Mesenchymal stem cell (in vitro differentiated cells and primary cell): ENCODE data around the gene CDH23.

Experiments used
- DNase-seq: peaks from one replicate; pipeline ENCODE4 v3.0.0-alpha.2; 2013
- H2AFZ ChIP-seq: one replicate; pipeline ENCODE4 v1.6.1; 2013; ENCODE audit warnings: low read depth, mild to moderate bottlenecking, control low read depth, inconsistent platforms, low read length, moderate library complexity
- H2AK5ac ChIP-seq: 2 replicates; pipeline ENCODE4 v1.6.1; 2013; ENCODE audit warnings: low read length, moderate library complexity, mild to moderate bottlenecking, inconsistent platforms; ENCODE audit not compliant: severe bottlenecking
- H2BK120ac ChIP-seq: one replicate; pipeline ENCODE4 v1.6.1; 2013; ENCODE audit warnings: low read depth, mild to moderate bottlenecking, inconsistent platforms, low read length, moderate library complexity
- H2BK12ac ChIP-seq, 2 experiments: one replicate each; pipeline ENCODE4 v1.6.1; 2013; ENCODE audit warnings: inconsistent platforms in 2 of 2, low read length in 2 of 2, mild to moderate bottlenecking in 2 of 2, moderate library complexity in 2 of 2, control low read depth in 1 of 2
- H2BK15ac ChIP-seq: one replicate; pipeline ENCODE4 v1.6.1; 2013; ENCODE audit warnings: mild to moderate bottlenecking, low read depth, inconsistent platforms; ENCODE audit not compliant: poor library complexity, severe bottlenecking
- H2BK5ac ChIP-seq: 2 replicates; pipeline ENCODE4 v1.6.1; 2013; ENCODE audit warnings: low read depth, mild to moderate bottlenecking, low read length, control low read depth, inconsistent platforms; ENCODE audit not compliant: poor library complexity, severe bottlenecking
- H3K14ac ChIP-seq, 2 experiments: one replicate each; pipeline ENCODE4 v1.6.1; 2013; ENCODE audit warnings: inconsistent platforms in 2 of 2, low read length in 2 of 2, control low read depth in 1 of 2, mild to moderate bottlenecking in 1 of 2, moderate library complexity in 1 of 2
- H3K18ac ChIP-seq, 2 experiments: one replicate each; pipeline ENCODE4 v1.6.1; 2013; ENCODE audit warnings: inconsistent platforms in 2 of 2, low read length in 2 of 2, control low read depth in 1 of 2, low read depth in 1 of 2, mild to moderate bottlenecking in 1 of 2
- H3K23ac ChIP-seq, 2 experiments: one replicate each; pipeline ENCODE4 v1.6.1; 2013; ENCODE audit warnings: inconsistent platforms in 2 of 2, low read length in 2 of 2, mild to moderate bottlenecking in 2 of 2, moderate library complexity in 2 of 2, control low read depth in 1 of 2
- H3K27ac ChIP-seq: 2 replicates; pipeline ENCODE4 v1.5.1; 2013; ENCODE audit warnings: mild to moderate bottlenecking, moderate library complexity, low read length, control low read depth, inconsistent platforms; ENCODE audit not compliant: poor library complexity, severe bottlenecking
- H3K27me3 ChIP-seq, 2 experiments: 2 replicates each; pipeline versions ENCODE4 v1.6.1 to v1.7.0; 2013; ENCODE audit warnings: low read length in 2 of 2, mild to moderate bottlenecking in 2 of 2, moderate library complexity in 2 of 2, control low read depth in 1 of 2, inconsistent platforms in 1 of 2; ENCODE audit not compliant: control insufficient read depth in 1 of 2, insufficient read depth in 1 of 2
- H3K36me3 ChIP-seq, 2 experiments: 2 replicates each; pipeline versions ENCODE4 v1.6.1 to v1.7.0; 2013; ENCODE audit warnings: low read length in 2 of 2, control low read depth in 1 of 2, inconsistent platforms in 1 of 2, low read depth in 1 of 2, mild to moderate bottlenecking in 1 of 2; ENCODE audit not compliant: insufficient read depth in 2 of 2, control insufficient read depth in 1 of 2
- H3K4ac ChIP-seq, 2 experiments: one replicate each; pipeline ENCODE4 v1.6.1; 2013; ENCODE audit warnings: inconsistent platforms in 2 of 2, low read length in 2 of 2, mild to moderate bottlenecking in 2 of 2, moderate library complexity in 2 of 2, control low read depth in 1 of 2, low read depth in 1 of 2
- H3K4me1 ChIP-seq: 2 replicates; pipeline ENCODE4 v1.6.1; 2013; ENCODE audit warnings: low read depth, low read length, control low read depth; ENCODE audit not compliant: control insufficient read depth, insufficient read depth
- H3K4me2 ChIP-seq: 2 replicates; pipeline ENCODE4 v1.6.1; 2013; ENCODE audit warnings: low read length, mild to moderate bottlenecking, inconsistent platforms; ENCODE audit not compliant: poor library complexity, severe bottlenecking
- H3K4me3 ChIP-seq, 2 experiments: 2 replicates each; pipeline versions ENCODE4 v1.5.1 to v1.7.0; 2013; ENCODE audit warnings: low read length in 2 of 2, mild to moderate bottlenecking in 2 of 2, control low read depth in 1 of 2, low read depth in 1 of 2; ENCODE audit not compliant: insufficient read depth in 1 of 2
- H3K79me1 ChIP-seq: replicated peaks from 2 replicates; pipeline ENCODE4 v1.6.1; 2013; ENCODE audit warnings: mild to moderate bottlenecking, control low read depth, low read length, inconsistent platforms; ENCODE audit not compliant: poor library complexity, severe bottlenecking
- H3K9ac ChIP-seq: 2 replicates; pipeline ENCODE4 v1.7.0; 2013; ENCODE audit warnings: mild to moderate bottlenecking, low read length, moderate library complexity
- H3K9me3 ChIP-seq: 2 replicates; pipeline ENCODE4 v1.7.0; 2013; ENCODE audit warnings: mild to moderate bottlenecking, low read length; ENCODE audit not compliant: control insufficient read depth
- H4K8ac ChIP-seq: one replicate; pipeline ENCODE4 v1.6.1; 2013; ENCODE audit warnings: inconsistent platforms, mild to moderate bottlenecking, low read length, moderate library complexity
- H4K91ac ChIP-seq: one replicate; pipeline ENCODE4 v1.6.1; 2013; ENCODE audit warnings: mild to moderate bottlenecking, low read length, inconsistent platforms
- WGBS: methylation state at CpG from one replicate; pipeline ENCODE4 v1.1.7; 2013; ENCODE audit warnings: mixed read lengths; 5-methylcytosine and 5-hydroxymethylcytosine counted together

The CDH23 gene

DNA sequence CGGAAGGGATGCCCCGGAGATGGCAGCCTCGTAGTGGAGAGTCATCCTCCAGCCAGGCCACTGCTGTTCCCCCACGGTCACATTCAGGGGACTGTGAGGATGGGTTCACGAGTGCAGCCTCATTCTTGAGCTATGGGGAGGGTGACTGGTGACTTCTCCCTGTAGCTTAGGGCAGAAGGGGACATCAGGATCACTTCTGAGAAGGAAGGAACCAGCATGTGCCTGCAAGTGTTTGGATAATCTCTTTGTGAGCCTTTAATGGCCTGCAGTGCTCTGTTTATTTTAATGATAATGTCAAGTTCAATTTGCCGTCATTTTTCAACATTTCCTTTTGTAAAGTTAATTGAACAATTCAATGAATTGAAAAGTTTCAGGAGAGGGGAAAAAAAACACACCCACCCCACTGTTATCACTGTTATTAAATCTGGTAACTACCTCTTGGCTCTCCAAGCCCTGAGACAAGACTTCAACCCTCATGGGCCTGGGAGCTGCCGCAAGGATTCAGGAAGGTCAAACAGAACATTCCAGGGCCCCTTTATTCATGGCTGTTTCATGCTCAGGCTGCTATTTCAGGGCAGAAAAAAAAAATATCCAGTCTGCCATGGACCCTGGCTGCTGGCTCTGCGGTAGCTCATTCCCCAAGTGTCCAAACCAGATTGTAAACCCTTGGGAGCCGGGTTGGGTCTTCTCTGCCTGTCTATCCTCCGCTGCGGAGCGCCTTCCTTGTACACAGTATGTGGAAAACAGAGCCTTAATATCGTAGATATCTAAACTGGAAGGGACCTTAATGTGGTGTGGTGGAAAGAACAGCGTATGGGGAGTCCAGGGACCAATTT, 100.4 kb downstream of the CDH23 start:
- Histone ChIP-seq H4K8ac (no peak overlapping the region), H2BK120ac (no peak overlapping the region), H3K4me2 (no peak overlapping the region), H3K79me1 (no peaks in the 10 kb centered on the region), H3K4me1 (no peaks in the 10 kb centered on the region), H3K36me3 (no peaks in the 10 kb centered on the region), H3K4ac (no peak overlapping the region), H4K91ac (peak overlapping the region; percentile 71), H2AK5ac (no peak overlapping the region), H3K14ac (no peak overlapping the region), H3K27ac (no peak overlapping the region), H3K9ac (no peak overlapping the region), H3K4me3 (no peak overlapping the region), H3K23ac (no peak overlapping the region), H2BK15ac (no peak overlapping the region), H3K27me3 (peaks cover 56 to 70% of the 10 kb centered on the region in 2 experiments), H2BK5ac (no peak overlapping the region), H2AFZ (no peak overlapping the region), H3K18ac (no peak overlapping the region), H2BK12ac (no peak overlapping the region), H3K9me3 (no peaks in the 10 kb centered on the region)
- 70% methylated on average over 13 of the region's 14 CpGs for WGBS
- no peak for DNase-seq

DNA sequence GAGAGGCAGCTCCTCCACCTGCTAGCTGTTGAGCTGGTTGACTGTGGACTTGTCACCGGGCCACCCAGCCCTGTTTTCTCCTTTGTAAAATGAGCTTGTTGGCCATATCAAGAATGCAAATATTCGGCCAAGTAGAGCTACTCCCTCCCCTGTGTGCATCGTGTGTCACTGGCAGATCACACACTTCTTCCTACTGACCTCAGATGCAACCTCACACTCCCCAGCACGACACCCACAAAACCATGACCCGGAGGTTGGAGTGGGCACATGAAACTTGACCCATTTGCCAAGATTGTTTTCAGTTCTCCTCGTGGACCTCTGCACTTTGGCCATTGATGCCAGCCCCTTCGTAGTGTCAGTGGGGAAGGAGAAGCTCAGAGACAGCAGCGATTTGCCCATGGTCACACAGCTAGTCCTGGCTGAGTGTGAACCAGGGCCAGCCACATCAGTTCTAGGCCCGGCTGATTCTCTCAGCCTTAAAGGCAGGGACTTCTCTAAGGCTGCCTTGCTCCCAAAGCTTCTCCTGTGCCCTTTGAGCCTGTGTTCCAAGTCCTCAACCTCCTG, 101.1 kb downstream of the CDH23 start:
- Histone ChIP-seq H3K18ac (no peak overlapping the region), H3K9ac (no peak overlapping the region), H3K9me3 (no peaks in the 10 kb centered on the region), H3K23ac (no peak overlapping the region), H3K79me1 (no peaks in the 10 kb centered on the region), H3K4me1 (no peaks in the 10 kb centered on the region), H2AFZ (no peak overlapping the region), H3K4me2 (no peak overlapping the region), H3K14ac (no peak overlapping the region), H3K4me3 (no peak overlapping the region), H3K36me3 (no peaks in the 10 kb centered on the region), H4K8ac (no peak overlapping the region), H3K27ac (no peak overlapping the region), H2AK5ac (no peak overlapping the region), H2BK5ac (no peak overlapping the region), H2BK120ac (no peak overlapping the region), H2BK15ac (no peak overlapping the region), H4K91ac (no peak overlapping the region), H2BK12ac (no peak overlapping the region), H3K27me3 (peaks cover 56 to 69% of the 10 kb centered on the region in 2 experiments), H3K4ac (no peak overlapping the region)
- DNase-seq: no peak
- 77% methylated on average over 9 of the region's 9 CpGs for WGBS

DNA sequence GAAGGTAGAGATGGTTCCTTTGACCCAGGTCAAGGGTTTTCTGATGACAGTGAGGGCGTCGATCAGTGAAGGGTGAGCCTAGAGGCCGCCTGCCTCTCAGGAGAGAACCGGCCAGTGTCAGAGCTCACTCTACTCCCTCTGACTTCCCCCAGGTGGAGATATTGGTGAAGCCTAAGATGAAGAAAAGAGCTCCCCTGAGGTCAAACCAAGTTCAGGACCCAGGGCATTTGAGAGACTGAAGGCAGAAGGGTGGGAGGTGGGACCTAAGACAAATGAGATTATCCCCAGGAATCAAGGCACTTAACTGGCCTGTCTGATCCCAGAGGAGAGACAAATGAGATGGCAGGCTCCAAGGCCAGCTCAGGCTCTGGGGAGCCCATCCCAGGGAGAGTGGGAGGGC, 104.7 kb downstream of the CDH23 start:
- H3K14ac ChIP-seq: no peak overlapping the region
- no peak overlapping the region for H2BK120ac ChIP-seq
- H3K23ac ChIP-seq: no peak overlapping the region
- no peaks in the 10 kb centered on the region for H3K9me3 ChIP-seq
- no peak overlapping the region for H3K4me3 ChIP-seq
- H4K91ac ChIP-seq: no peak overlapping the region
- DNase-seq: no peak
- H4K8ac ChIP-seq: no peak overlapping the region
- 40% methylated on average over 1 of the region's 4 CpGs for WGBS
- no peak overlapping the region for H3K27ac ChIP-seq
- H2BK15ac ChIP-seq: no peak overlapping the region
- H2BK5ac ChIP-seq: no peak overlapping the region
- no peaks in the 10 kb centered on the region for H3K4me1 ChIP-seq
- H2BK12ac ChIP-seq: no peak overlapping the region
- H3K27me3 ChIP-seq: peaks cover 67 to 72% of the 10 kb centered on the region in 2 experiments
- H3K9ac ChIP-seq: no peak overlapping the region
- H3K36me3 ChIP-seq: no peaks in the 10 kb centered on the region
- H3K18ac ChIP-seq: no peak overlapping the region
- no peaks in the 10 kb centered on the region for H3K79me1 ChIP-seq
- H2AK5ac ChIP-seq: no peak overlapping the region
- no peak overlapping the region for H2AFZ ChIP-seq
- no peak overlapping the region for H3K4ac ChIP-seq
- H3K4me2 ChIP-seq: no peak overlapping the region

DNA sequence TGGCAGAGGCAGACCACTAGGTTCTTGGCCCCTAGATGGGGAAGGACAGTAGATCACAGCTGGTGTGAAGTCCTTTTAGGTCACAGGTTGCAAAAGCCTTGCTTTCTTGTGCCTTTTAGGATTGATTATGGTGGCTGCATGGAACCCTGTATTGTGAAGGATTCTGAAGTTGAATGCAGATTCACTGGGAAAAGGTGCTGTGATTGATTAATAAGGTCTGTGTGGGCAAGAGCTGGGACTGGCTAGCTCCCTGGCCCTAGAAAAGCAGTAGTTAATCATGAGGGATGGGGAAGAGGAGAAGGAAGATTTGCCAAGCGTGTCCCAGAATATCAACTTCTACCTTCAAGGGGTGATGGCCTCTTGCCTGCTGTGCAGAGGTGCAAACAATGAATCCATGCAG, 105.5 kb downstream of the CDH23 start:
- no peak overlapping the region for H2BK12ac ChIP-seq
- H3K79me1 ChIP-seq: no peaks in the 10 kb centered on the region
- H2AFZ ChIP-seq: no peak overlapping the region
- H3K36me3 ChIP-seq: no peaks in the 10 kb centered on the region
- no peak for DNase-seq
- H3K23ac ChIP-seq: no peak overlapping the region
- H3K9me3 ChIP-seq: no peaks in the 10 kb centered on the region
- no peak overlapping the region for H3K27ac ChIP-seq
- peaks cover 61 to 70% of the 10 kb centered on the region in 2 experiments for H3K27me3 ChIP-seq
- H2BK5ac ChIP-seq: no peak overlapping the region
- no peak overlapping the region for H3K4me3 ChIP-seq
- H3K9ac ChIP-seq: no peak overlapping the region
- no peak overlapping the region for H4K91ac ChIP-seq
- no peak overlapping the region for H4K8ac ChIP-seq
- no peaks in the 10 kb centered on the region for H3K4me1 ChIP-seq
- no peak overlapping the region for H3K4ac ChIP-seq
- H3K14ac ChIP-seq: no peak overlapping the region
- no peak overlapping the region for H2AK5ac ChIP-seq
- 100% methylated on average over 1 of the region's 1 CpG for WGBS
- H3K4me2 ChIP-seq: no peak overlapping the region
- no peak overlapping the region for H2BK120ac ChIP-seq
- no peak overlapping the region for H3K18ac ChIP-seq
- no peak overlapping the region for H2BK15ac ChIP-seq
